SHP77 treated with DMSO at 0.1 percent for 48 hours (cell line): ENCODE results near the gene C10orf71.

ENCODE experiments used
- DNase-seq: peaks from one replicate; lab custom pipeline; 2025; lab: John Stamatoyannopoulos, UW

The C10orf71 gene

DNA sequence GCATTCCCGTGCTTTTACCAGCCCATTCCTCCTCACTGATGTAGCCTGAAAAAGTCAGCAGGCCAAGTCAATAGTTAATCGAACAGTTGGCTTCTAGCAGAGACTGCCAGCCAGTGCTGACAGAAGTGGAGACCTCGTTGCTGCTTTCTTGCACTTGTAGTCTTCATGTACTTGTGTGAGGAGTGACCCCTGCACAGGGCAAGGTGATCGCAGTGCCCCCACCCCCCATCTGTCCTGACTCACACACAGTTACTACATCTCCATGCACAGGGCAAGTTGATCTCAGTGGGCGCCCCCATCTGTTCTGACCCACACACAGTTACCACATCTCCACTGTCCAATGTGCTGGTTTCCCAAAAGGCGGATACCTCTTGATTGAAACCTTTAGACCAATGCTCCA lies 34.2 kb downstream of the C10orf71 start:
- no peak for DNase-seq

GRCh38 chr10:49334964-49335363 lies 36.0 kb downstream of the C10orf71 start:
- DNase-seq = no peak

GRCh38 chr10:49335364-49335972 lies 36.5 kb downstream of the C10orf71 start:
- no peak for DNase-seq

DNA sequence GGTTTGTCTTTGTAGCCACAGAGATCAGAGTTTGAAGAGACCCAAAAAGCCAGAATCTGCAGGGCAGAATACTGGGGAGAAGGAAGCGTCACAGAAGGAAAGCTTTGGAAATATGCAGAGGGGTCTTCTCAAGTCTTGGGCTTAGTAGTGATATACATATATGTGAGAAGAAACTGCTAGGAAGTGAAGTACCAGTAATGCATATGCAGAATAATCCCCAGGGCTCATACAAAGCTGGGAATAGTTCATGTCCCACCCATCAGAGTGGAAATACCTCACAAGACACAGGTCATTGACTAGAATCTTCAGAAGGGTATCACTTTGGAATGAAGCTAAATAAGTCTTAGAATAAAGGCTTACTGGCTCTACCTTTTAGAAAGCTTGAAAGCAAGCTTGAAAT lies 39.6 kb downstream of the C10orf71 start:
- DNase-seq = no peak

GRCh38 chr10:49344840-49345239 lies 45.9 kb downstream of the C10orf71 start:
- no peak for DNase-seq

GRCh38 chr10:49347342-49347741 lies 48.4 kb downstream of the C10orf71 start:
- no peak for DNase-seq

DNA sequence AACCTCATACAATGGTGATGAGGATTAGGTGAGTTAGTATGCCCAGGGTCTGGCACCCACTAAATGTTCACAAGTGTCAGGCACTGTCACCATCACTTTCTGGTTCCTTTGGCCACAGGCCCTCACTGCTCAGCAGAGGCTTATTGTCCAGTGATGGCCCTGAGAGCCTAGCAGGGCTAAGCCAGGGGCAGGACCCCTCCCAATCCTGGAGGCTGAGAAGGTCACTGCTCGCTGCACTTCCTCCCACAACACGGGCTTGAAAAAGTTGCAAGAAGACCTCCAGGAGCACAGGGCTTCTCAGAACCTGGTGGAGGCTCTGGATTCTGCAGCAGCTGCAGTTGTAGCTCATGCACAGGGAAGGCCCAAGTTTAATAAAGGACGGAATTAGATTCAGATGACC lies 48.9 kb downstream of the C10orf71 start:
- no peak for DNase-seq

DNA sequence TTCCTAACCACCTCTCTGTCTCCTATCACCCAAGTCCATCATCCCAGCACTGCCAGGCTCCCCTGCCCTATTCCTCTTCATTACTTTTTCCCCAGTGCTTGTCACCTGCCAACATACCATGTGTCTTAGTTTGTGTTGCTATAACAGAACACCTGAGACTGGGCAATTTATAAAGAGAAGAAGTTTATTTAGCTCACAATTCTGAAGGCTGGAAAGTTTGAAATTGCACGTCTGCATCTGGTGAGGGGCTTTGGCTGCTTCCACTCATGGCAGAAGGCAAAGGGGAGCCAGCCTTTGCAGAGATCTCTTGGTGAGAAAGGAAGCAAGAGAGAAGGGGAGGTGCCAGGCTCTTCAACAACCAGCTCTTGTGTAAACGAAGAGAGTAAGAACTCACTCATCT lies 49.6 kb downstream of the C10orf71 start:
- no peak for DNase-seq

DNA sequence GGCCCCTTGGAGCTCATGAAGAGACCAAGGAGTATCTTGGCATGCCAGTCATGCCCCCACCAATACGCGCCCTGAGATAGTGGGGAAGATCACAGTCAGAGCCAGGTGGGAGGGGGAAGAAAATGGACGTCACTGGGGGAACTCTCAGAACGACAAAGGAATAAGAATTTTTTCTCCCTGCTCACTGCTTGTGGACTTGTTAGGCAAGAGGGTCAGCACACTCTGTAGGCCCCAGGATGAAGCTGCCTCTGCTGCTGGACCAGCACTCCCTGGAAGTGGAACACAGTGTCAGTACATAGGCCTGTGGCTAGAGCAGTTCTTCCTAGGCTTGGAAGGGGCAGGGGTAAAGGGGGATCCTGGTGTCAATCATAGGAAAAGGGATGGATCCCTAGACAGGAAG lies 50.4 kb downstream of the C10orf71 start:
- DNase-seq = no peak

GRCh38 chr10:49350138-49350537 lies 51.2 kb downstream of the C10orf71 start:
- no peak for DNase-seq

DNA sequence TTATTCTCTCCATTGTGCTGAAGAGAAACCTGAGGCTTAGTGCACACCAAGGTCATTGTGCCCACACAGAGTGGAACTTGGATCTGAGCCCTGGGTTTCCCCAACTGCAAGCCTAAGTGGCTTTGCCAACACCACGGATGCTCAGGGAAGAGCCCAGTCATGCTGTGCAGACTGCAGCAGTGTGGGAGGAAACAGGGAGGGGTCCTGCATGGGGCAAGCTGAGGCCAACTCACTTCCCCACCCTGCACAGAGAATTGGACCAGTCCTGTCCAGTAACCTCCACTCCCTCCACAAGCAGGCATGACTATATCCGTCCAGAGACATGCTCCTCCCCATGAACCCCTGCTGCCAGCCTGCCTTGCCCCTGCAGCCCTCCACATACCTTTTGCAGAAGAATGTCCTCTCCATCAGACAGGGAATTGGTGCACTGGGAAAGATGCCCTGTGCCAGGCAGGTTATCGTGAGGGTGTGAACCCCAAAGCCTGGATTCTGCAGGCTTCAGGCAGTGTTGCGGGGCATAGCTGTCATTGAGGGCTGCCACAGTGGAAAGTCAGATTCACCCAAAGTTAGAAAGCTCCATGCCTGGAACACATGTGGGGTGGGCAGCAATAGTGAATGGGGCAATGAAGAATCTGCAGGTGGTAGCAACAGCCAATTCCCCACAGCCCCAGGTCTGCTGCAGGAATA lies 52.0 kb downstream of the C10orf71 start:
- DNase-seq = no peak

DNA sequence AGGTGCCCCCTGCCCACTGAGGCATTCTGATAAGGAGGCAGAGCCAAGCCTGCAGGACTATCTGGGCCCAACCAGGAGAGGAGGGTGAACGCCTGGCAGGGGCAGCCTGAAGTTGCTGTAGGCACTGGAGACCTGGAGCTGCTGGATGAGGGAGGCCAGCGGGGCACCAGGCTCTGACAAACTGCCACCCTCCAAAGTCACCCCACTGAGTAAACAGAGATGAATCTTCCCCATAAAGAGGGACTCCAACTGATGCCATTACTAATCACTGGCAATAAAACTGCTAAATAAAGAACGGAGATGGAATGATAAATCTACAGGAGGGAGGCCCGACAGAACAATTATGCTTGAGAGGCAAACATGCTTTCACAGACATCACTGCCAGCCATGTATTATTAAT lies 52.7 kb downstream of the C10orf71 start:
- DNase-seq = no peak

- DNase-seq = no peak
Measured at GRCh38 chr10:49352323-49352722, 53.4 kb downstream of the C10orf71 start.

DNA sequence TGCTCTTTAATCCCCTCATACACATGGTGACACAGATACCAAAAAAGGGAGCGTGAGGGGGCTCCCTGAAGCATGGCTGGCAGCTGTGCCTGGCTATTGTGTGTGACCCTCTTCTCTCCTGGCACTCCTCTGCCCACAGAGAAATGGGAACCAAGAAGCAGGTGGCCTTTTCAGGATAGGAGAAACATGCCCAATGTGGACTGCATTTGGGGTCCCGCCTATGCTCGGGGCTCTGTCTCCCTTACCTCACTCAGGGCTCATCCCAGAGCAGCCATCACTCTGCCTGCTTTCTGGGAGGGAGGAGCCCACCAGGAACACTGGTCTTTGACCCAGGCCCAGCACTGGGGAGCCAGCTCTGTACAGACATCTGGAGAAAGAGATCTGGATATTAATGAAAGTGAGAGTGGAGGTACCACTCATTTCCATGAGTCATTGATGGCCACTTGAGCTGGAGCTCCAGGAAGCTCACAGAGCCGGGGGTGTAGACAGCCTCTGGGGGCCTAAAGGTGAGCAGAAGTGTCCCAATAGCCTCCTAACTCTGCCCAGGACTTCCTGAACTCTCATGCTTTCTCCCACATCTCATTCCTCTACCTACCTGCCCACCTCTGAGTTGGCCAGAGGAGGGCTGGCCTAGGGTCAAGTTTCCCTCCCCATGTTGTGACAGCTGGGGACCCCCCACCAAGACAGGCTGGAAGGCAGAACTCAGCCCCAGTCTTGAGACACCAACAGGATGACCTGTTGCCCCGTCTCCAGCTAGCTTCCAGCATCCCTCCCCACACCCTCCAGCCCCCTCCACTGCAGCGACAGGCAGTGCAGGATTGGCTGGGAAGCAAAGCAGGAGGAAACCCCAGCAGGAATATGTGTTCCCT lies 54.3 kb downstream of the C10orf71 start:
- no peak for DNase-seq

- no peak for DNase-seq
Measured at GRCh38 chr10:49353895-49354566, 55.1 kb downstream of the C10orf71 start.

- no peak for DNase-seq
Measured at GRCh38 chr10:49354593-49354992, 55.6 kb downstream of the C10orf71 start.

DNA sequence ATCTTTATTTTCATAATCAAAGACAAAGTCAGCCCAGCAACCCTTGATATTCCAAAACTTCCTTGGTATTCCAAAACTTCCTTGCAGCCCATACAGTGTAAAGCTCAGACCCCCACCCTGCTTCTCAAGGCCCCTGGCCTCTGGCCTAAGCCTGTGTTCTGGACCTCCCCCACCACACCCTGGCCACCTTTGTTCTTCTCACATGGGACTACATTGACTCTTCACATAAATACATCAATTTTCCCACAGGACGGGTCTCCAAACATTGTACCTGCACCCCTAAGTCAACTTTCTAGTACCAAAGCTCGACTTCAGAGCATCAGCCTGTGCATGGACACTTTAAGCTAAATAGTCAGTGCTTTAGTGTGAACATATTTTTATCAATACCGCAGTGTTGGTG lies 56.3 kb downstream of the C10orf71 start:
- no peak for DNase-seq

DNA sequence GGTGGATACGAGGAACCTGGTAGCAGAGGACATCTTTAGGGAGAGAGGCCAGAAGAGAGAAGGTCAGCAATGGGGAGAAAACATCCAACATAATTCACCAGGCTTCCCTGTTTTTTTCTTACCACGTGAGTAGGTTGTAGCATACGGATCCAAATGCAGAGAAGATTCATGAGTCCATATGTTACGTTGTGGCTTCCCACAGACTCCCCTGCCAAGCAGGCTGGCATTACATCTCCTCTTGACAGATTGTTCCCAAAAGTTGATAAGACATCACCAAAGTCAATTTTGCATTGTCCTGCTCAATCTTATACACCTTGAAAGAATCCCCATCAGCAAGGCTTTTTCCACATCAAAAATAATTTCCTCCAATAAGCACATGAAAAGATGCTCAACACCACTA lies 57.2 kb downstream of the C10orf71 start:
- no peak for DNase-seq

- no peak for DNase-seq
Measured at GRCh38 chr10:49356944-49357343, 58.0 kb downstream of the C10orf71 start.

DNA sequence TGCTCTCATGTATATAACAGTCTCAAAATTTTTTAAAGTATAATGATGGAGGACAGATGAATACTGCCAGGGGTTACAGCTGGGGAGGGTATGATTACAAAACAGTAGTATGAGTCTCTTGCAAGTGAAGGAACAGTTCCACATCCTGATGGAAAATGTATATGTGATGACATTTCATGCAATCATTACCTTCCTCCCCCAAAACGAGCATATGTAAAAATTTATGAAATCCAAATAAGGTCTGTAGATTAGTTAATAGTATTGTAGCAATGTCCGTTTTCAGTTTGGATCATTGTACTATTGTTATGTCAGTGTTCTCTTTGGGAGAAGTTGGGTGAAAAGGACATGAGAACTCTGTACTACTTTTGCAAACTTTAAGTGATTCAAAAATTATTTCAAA lies 58.9 kb downstream of the C10orf71 start:
- DNase-seq = no peak

DNA sequence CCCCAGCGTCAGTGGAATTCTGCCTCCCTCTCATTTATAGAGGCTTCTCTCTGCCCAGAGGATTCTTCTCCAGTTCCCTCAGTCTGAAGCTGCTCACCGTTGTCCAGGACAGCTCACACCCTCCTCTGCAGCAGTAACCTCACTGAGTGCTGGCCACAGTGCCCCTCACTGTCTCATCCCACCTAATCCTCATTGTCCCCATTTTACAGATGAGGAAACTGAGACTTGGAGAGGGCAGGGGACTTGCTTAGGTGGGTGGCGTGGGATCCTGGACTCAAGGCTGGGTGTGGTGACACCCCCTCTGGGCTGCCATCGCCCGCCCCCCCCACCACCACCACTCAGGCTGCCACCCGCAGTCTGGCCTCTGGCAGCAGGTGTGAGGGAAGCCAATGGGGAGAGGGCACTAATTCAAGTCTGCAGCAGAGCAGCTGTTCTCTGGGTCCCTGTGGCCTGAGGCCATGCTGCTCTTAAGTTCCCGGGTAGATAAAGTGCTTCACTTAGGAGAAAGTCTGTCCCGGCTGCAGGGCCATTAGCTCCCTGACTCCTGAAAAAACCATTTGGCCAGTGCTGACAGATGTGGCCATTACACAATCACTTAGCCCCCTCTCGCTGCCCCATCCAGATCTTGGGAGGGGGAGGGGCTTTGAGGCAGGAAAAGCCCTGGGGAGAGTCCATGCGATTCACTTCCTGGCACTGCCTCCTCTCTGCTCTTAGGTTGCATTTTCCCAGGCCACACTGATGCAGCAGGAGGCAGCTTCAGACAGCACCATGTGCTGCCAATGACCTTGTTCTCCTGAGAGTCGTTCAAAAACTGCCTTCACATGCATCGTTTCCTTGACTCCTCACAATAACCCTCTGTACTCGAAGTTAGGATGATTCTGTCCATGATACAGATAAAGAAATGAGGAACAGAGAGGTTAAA lies 60.6 kb downstream of the C10orf71 start:
- DNase-seq = no peak
